ENCODE measurements around the gene COL17A1.

- TF ChIP-seq CTCF (IDR thresholded peaks at IDR 0.05) (peak in 4 of 6 experiments; percentile 7 to 46 (median 34)), POLR2A (IDR thresholded peaks at IDR 0.05) (no peak)
Measured at GRCh38 chr10:104045151-104046089, 40.3 kb downstream of the COL17A1 start.
